HG03521 (cell line): ENCODE measurements around the gene SLC8A1.

Source experiments
- ATAC-seq: cut with Tn5 transposase; IDR thresholded peaks from one replicate; pipeline ENCODE4 v1.9.1; 2021; ENCODE audit warnings: mild to moderate bottlenecking, moderate library complexity; ENCODE audit not compliant: unreplicated experiment

Gene SLC8A1

GRCh38 chr2:40281021-40281940, 170.6 kb downstream of the SLC8A1 start:
- peak; percentile 54 for ATAC-seq

- ATAC-seq: no peak
These were observed 172.4 kb downstream of the SLC8A1 start for GRCh38 chr2:40279482-40279881.

- ATAC-seq: no peak
These were observed 172.9 kb downstream of the SLC8A1 start for GRCh38 chr2:40279001-40279400.

- no peak for ATAC-seq
These were observed 175.8 kb downstream of the SLC8A1 start for GRCh38 chr2:40276076-40276475.

GRCh38 chr2:40274270-40274669, 177.6 kb downstream of the SLC8A1 start:
- no peak for ATAC-seq

DNA sequence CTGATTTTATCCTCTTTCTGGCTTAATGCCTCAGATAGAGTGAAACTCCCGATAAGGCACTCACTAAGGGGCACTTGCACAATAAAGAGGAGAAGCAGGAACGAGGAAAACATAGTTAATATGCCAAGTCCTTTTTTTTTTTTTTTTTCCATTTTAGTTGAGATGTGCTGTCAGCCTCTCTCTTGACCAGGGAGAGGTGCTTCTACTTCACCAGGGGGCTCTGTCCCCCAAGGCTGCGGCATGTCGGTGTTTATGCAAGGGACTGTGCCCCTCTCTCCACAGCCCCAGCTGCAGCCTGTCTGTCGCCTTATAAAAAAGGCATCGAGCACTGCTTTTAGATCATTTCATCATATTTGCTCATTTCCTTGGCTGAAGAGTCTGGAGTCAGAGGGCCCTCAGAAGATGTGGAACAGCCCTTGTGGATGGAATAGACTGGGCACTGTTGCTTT, 178.1 kb downstream of the SLC8A1 start:
- no peak for ATAC-seq

DNA sequence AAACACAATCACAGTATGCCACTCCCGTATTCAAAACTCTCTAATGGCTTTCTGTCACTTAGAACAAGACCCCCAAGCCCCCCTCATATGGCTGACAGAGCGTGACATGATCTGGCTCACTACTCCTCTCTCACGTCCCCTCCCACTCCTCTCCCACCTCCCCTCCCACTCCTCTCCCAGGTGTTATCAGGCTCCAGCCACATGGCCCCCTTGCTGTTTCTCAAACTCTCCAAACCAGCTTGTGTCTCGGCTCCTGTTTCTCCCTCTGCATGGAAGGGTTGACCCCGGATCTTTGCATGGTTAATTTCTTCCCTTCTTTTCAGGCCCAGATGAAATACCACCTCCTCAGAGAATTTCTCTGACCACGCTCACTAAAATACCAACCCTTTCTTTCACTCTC, 180.8 kb downstream of the SLC8A1 start:
- no peak for ATAC-seq

DNA sequence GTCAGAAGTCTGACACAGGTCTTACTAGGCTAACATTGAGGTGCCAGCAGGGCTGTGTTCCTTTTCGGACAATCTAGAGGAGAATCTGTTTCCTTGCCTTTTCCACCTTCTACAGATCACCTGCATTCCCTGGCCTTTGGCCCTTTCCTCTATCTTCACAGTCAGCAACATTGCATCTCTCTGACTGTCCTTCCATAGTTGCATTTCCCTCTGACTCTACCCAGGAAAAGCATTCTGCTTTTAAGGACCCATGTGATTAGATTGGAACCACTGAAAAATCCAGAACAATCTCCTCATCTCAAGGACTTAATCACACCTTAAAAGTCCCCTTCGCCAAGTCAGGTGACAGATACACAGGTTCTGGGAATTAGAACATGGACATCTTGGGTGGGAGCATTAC, 181.5 kb downstream of the SLC8A1 start:
- no peak for ATAC-seq

DNA sequence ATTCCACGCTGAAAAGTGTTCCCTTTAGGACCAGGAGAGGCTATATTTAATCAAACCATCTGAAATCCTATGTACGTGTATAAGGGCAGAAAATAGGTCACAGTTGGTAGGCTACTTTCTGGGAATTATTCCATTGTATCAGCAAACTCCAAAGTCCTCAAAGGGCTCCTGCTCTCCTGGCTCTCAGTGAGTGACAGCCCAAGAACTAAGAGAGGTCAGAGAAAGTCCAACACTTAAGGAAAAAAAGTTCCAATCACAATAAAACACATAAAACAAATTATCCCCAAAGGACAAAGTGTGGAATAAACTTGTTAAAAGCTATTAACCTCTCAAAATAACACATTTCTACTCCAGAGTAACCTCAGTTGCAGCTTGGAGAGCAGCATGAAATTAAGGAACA, 183.3 kb downstream of the SLC8A1 start:
- ATAC-seq: no peak

- no peak for ATAC-seq
These were observed 185.7 kb downstream of the SLC8A1 start for GRCh38 chr2:40266201-40266600.

GRCh38 chr2:40265602-40266001, 186.3 kb downstream of the SLC8A1 start:
- ATAC-seq: no peak

GRCh38 chr2:40261042-40261441, 190.8 kb downstream of the SLC8A1 start:
- ATAC-seq: no peak

DNA sequence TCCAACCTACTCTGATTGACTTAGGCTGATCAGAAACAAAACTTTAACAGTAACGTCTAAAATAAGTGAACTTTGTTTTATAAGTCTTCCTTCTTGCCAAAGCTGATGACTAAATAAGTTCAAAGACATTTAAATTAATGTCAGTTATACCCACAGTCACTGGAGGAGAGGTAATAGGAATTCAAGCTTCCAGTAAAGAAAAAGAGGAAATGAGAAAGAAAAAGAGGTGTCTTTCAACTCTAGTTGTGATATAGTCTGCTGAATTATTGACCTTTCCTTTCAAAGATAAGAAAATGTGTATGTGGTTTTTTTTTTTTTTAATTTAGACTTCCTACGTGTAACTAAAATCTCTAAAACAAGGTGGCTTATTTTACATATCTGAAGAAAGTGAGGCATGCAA, 191.5 kb downstream of the SLC8A1 start:
- ATAC-seq: no peak

- ATAC-seq: no peak
These were observed 192.0 kb downstream of the SLC8A1 start for GRCh38 chr2:40259900-40260299.

GRCh38 chr2:40258135-40258457, 193.8 kb downstream of the SLC8A1 start:
- no peak for ATAC-seq

DNA sequence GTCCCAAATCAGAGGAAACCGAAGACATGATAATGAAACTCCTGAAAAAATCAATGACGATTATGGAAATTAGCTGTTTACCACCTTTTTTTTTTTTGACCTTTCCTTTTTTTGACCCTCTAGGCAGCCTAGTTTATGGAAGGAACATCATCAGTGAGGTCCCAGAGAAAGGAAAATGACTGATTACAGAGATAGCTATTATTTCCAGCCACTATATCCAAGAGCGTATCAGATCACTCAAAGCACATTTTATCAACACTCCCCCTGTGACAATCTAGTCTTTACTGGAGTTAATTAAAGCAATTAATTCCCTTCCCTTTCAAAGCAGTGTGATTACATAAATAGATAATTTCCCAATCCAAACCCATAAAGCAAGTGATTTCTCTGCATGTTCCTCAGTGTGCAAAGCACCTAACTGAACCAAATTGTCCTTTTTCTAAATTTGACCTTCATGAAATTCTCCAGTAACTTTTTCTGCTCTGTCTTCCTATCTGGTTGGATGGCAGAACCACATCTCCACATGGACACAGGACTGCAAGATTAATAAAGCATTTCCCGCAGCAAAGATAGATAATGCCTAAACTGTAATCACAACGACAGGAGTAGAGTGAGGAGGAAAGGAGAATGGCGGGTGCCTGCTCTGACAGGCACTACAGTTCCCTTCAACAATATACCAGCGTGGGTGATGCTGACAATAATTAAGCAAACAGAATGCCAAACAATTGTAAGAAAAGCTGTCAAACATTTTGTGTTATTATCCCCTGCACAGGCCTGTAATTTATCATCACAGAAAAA, 194.4 kb downstream of the SLC8A1 start:
- ATAC-seq: no peak

DNA sequence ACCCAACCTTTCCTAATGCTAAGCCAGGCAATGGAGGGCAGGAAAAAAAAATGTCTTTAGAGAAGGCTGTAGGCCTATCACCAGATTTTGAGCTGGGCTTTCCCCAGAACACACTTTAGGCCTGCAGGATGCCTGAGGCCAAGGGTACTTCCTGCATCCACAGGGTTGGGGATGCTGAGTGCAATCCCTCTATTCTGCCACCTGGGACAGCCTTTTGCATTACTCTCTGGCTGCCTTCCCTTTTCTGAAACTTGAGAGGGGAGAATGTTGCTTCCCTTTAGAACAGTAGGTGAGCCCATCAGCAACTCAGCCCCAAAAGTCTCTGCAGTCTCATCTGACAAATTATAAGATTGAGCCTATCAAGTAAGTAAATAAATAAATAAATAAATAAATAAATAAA, 195.2 kb downstream of the SLC8A1 start:
- ATAC-seq: no peak

GRCh38 chr2:40256008-40256407, 195.9 kb downstream of the SLC8A1 start:
- ATAC-seq: no peak

DNA sequence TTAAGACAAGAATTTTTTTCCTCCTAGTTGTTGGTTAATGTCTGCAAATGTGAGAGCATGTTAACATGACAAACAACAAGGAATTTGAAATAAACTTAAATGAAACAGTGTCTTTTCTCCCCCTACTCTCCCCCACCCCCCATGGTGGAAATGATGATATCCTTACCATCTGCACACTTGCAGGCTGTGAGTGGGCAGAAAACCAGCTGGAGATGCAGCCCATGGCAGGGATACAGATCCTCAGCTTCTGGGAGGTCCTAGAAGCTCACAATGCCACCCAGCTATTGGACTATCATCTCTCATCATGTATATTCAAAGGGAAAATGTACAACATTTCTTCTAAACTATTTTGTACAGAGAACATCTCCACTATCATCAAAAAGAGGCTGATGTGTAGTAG, 196.8 kb downstream of the SLC8A1 start:
- ATAC-seq: no peak

DNA sequence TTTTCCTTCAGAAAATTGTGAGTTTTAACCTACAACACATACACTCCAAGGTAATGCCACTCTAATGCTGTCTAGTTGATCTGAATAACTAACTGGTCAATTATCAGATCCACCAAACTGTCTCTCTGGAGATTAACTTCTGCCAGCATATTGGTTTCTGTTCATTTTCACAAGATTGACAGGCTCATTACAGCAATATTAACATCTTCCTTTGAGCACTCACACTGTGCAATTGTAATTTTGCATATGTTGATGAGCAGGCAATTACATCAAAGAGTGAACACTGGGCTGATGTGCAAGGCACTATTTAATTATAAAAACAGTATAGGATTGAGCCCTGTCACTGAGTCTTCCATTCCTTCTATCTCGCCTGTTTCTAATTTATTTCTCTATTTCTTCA, 197.3 kb downstream of the SLC8A1 start:
- no peak for ATAC-seq

DNA sequence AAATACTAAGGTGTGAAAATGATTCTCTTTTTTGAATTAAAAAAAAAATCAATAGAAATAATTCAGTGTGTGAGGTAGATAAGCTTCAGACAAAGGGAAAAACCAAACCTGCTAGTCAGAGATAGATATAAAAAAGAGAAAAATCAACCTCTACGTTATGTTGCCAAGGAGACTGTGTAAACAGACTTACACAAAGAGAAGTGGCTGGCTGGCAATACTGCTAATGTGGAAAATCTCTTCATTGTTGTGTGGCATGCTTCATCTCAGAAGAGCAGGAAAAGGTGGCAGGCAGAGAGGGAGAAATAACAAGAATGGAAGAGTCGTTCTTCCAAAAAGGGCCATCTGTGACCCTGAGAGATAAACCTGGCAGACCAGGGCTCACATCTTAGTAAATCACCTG, 200.8 kb downstream of the SLC8A1 start:
- ATAC-seq: no peak

GRCh38 chr2:40249577-40249976, 202.3 kb downstream of the SLC8A1 start:
- ATAC-seq: no peak
